Upper lobe of left lung (tissue), 6 donors: ENCODE results near the gene REM2. TPM values are rescaled to one million over a fixed set of nuclear protein-coding genes. Genes with fewer than 3 reads are reported as not detected.
A peak's percentile ranks its signal among the peaks of the same experiment; 100 is the strongest.

Source experiments
- ATAC-seq, 2 donors: fragments of 200-7000 bp; cut with Tn5 transposase; one replicate each; pipeline ENCODE4 v1.9.1; 2022; ENCODE audit warnings: mild to moderate bottlenecking in 2 of 2, moderate library complexity in 2 of 2; ENCODE audit not compliant: low FRiP score in 2 of 2
- DNase-seq, 2 donors: peaks; one replicate each; pipeline ENCODE4 v3.0.0-alpha.2; 2019 to 2020
- H3K27ac ChIP-seq, 4 donors: fragments of 200-600 bp; sonication (generic); one replicate each; pipeline ENCODE4 v1.5.1; 2016 to 2019
- H3K27me3 ChIP-seq, 4 donors: fragments of 200-600 bp; sonication (generic); one replicate each; pipeline ENCODE4 v1.5.1; 2017 to 2019
- H3K36me3 ChIP-seq, 4 donors: fragments of 200-600 bp; sonication (generic); one replicate each; pipeline ENCODE4 v1.5.1; 2016 to 2019
- H3K4me1 ChIP-seq, 4 donors: fragments of 200-600 bp; sonication (generic); one replicate each; pipeline ENCODE4 v1.5.1; 2018 to 2019
- H3K4me3 ChIP-seq, 4 donors: fragments of 200-600 bp; sonication (generic); one replicate each; pipeline ENCODE4 v1.5.1; 2017 to 2019; ENCODE audit warnings: mild to moderate bottlenecking in 2 of 4, moderate library complexity in 1 of 4
- H3K9me3 ChIP-seq, 4 donors: fragments of 200-600 bp; sonication (generic); one replicate each; pipeline ENCODE4 v1.5.1; 2018 to 2019
- CTCF ChIP-seq, 6 experiments: fragments of 450-650 bp in 4 of 6; fragments of 200-600 bp in 2 of 6; sonication (generic) in 2 of 6; IDR thresholded peaks; one replicate each; pipeline ENCODE4 v1.5.1; 2016 to 2019; ENCODE audit warnings: antibody characterized with exemption in 6 of 6
- EP300 ChIP-seq, 4 donors: sonication (generic); formaldehyde crosslinking; IDR thresholded peaks; one replicate each; pipeline ENCODE4 v1.5.1; 2017; ENCODE audit warnings: antibody characterized with exemption in 4 of 4, control low read depth in 2 of 4
- POLR2A ChIP-seq, 4 donors: fragments of 450-650 bp; IDR thresholded peaks; one replicate each; pipeline ENCODE4 v1.5.1; 2016 to 2017; ENCODE audit warnings: antibody characterized with exemption in 4 of 4, mild to moderate bottlenecking in 2 of 4
- POLR2AphosphoS5 ChIP-seq, 2 donors: sonication (generic); formaldehyde crosslinking; IDR thresholded peaks; one replicate each; pipeline ENCODE4 v1.5.1; 2017; ENCODE audit warnings: antibody characterized with exemption in 2 of 2
- WGBS, 2 donors: methylation state at CpG; one replicate each; pipeline ENCODE4 v1.1.5; 2017 to 2018; 5-methylcytosine and 5-hydroxymethylcytosine counted together
- total RNA-seq, 6 donors: library from RNA; depleted of rRNA in 4 of 6; stranded (reverse); fragments of >200 nt in 4 of 6; gene quantifications; one replicate each; pipeline versions ENCODE4 v1.1.0 to v1.2.1, GENCODE V29; 2016 to 2021
- donor health status: DM: no; HTN: no; CAD: no; lungs with moderate emphysema.
- donor health status: DM: no; HTN: yes; CAD: no; lungs with severe emphysema.

The REM2 gene
- total RNA-seq, 6 donors from 2014 or later: 1.0 to 6.3 (median 1.2) TPM

- H3K4me3 ChIP-seq: peak overlapping the region; percentile 49 to 68 (median 61)
- DNase-seq (peak in 1 of 2 donors; percentile 82), ATAC-seq (peak; percentile 70 to 87)
- H3K4me1 ChIP-seq: peaks cover 13 to 35% (median 31%) of the 10 kb centered on the region in 4 donors
- TF ChIP-seq POLR2AphosphoS5 (IDR thresholded peaks at IDR 0.05) (peak in 1 of 2 donors; percentile 64), POLR2A (IDR thresholded peaks at IDR 0.05) (peak in 1 of 4 donors; percentile 27), CTCF (IDR thresholded peaks at IDR 0.05) (no peak), EP300 (IDR thresholded peaks at IDR 0.05) (no peak)
- peak overlapping the region; percentile 74 to 82 (median 79) for H3K27ac ChIP-seq
- H3K36me3 ChIP-seq: no peaks in the 10 kb centered on the region
- H3K9me3 ChIP-seq: no peaks in the 10 kb centered on the region
- H3K27me3 ChIP-seq: no peaks in the 10 kb centered on the region
- 21 to 27% methylated on average over 11 of the region's 11 CpGs for WGBS, 2 donors
These were observed 4.4 kb downstream of the REM2 start for GRCh38 chr14:22887260-22887989.

- TF ChIP-seq POLR2A (IDR thresholded peaks at IDR 0.05): no peak
- no peak for TF ChIP-seq POLR2AphosphoS5 (IDR thresholded peaks at IDR 0.05)
- no peak for TF ChIP-seq EP300 (IDR thresholded peaks at IDR 0.05)
- no peak for TF ChIP-seq CTCF (IDR thresholded peaks at IDR 0.05)
- Histone ChIP-seq H3K4me3 (peak overlapping the region in 3 of 4 donors; percentile 49 to 68 (median 59)), H3K36me3 (no peaks in the 10 kb centered on the region), H3K4me1 (peaks cover 9 to 30% (median 27%) of the 10 kb centered on the region in 4 donors), H3K9me3 (no peaks in the 10 kb centered on the region), H3K27ac (peak overlapping the region in 3 of 4 donors; percentile 74 to 82 (median 78)), H3K27me3 (no peaks in the 10 kb centered on the region)
- DNase-seq (no peak), ATAC-seq (no peak)
- 79 to 83% methylated on average over 1 to 5 of the region's 5 CpGs for WGBS, 2 donors
These were observed 5.0 kb downstream of the REM2 start for GRCh38 chr14:22887990-22888378.

- Histone ChIP-seq H3K4me3 (no peak overlapping the region), H3K36me3 (no peaks in the 10 kb centered on the region), H3K4me1 (peaks cover 9 to 25% (median 22%) of the 10 kb centered on the region in 4 donors), H3K27me3 (no peaks in the 10 kb centered on the region), H3K9me3 (no peaks in the 10 kb centered on the region), H3K27ac (no peak overlapping the region)
- TF ChIP-seq POLR2A (IDR thresholded peaks at IDR 0.05) (no peak), CTCF (IDR thresholded peaks at IDR 0.05) (no peak), EP300 (IDR thresholded peaks at IDR 0.05) (no peak), POLR2AphosphoS5 (IDR thresholded peaks at IDR 0.05) (no peak)
- WGBS, 2 donors: 58 to 65% methylated on average over 3 to 4 of the region's 4 CpGs
- no peak for ATAC-seq
- no peak for DNase-seq
These were observed 5.6 kb downstream of the REM2 start for GRCh38 chr14:22888662-22889061.

- WGBS, 2 donors: 87 to 94% methylated on average over 1 of the region's 1 CpG
- no peaks in the 10 kb centered on the region for H3K36me3 ChIP-seq
- H3K27ac ChIP-seq: no peak overlapping the region
- H3K4me3 ChIP-seq: no peak overlapping the region
- peaks cover 9 to 25% (median 22%) of the 10 kb centered on the region in 4 donors for H3K4me1 ChIP-seq
- no peaks in the 10 kb centered on the region for H3K9me3 ChIP-seq
- ATAC-seq: no peak
- TF ChIP-seq EP300 (IDR thresholded peaks at IDR 0.05) (no peak), POLR2A (IDR thresholded peaks at IDR 0.05) (no peak), POLR2AphosphoS5 (IDR thresholded peaks at IDR 0.05) (no peak), CTCF (IDR thresholded peaks at IDR 0.05) (no peak)
- DNase-seq: no peak
- H3K27me3 ChIP-seq: no peaks in the 10 kb centered on the region
These were observed 7.4 kb downstream of the REM2 start for GRCh38 chr14:22890416-22890815.
